ENCODE results near the gene MARK4.
A peak's percentile ranks its signal among the peaks of the same experiment; 100 is the strongest.

The MARK4 gene

DNA sequence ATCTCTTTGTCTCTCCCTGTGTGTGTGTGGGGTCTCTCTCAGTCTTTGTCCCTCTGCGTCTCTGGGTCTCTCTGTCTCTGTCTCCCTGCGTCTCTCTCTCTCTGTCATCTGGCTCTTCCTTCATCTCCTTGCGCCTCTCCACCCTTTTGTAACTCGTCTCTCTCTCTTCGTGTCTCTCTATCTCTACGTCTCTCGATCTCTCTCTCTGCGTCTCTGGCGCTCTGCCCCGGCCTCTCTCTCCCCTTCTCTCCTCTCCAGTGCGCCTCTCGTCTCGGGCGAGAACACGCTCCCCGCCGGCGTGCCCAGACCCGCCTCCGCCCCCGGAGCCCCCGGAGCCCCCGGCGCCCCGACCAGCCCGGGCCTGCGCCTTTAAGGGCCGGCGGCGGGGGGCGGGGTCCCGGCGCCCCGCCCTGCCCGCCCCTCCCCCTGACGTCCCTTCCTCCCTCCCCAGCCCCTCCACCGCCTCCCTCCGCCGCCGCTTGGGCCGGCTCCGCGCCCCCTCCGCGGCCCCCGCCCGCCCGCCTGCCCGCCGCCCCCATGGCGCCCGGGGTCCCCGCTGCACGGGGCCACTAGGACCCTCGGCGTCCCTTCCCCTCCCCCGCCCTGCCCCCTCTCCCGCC is at the start of gene MARK4:
MARK4 (plus strand) TSS at position 440 of the 620 bp plus-strand sequence. CDS start 318 bp downstream, outside the sequence.
- TF ChIP-seq, protein P1, sequence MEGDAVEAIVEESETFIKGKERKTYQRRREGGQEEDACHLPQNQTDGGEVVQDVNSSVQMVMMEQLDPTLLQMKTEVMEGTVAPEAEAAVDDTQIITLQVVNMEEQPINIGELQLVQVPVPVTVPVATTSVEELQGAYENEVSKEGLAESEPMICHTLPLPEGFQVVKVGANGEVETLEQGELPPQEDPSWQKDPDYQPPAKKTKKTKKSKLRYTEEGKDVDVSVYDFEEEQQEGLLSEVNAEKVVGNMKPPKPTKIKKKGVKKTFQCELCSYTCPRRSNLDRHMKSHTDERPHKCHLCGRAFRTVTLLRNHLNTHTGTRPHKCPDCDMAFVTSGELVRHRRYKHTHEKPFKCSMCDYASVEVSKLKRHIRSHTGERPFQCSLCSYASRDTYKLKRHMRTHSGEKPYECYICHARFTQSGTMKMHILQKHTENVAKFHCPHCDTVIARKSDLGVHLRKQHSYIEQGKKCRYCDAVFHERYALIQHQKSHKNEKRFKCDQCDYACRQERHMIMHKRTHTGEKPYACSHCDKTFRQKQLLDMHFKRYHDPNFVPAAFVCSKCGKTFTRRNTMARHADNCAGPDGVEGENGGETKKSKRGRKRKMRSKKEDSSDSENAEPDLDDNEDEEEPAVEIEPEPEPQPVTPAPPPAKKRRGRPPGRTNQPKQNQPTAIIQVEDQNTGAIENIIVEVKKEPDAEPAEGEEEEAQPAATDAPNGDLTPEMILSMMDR (IDR thresholded peaks at IDR 0.05; ENCODE audit: borderline replicate concordance, insufficient read depth, low read depth, low read length) = no peak
- H3K4me3 ChIP-seq (ENCODE audit: low read depth, low read length) = peak within 1 kb of the TSS; percentile 77

DNA sequence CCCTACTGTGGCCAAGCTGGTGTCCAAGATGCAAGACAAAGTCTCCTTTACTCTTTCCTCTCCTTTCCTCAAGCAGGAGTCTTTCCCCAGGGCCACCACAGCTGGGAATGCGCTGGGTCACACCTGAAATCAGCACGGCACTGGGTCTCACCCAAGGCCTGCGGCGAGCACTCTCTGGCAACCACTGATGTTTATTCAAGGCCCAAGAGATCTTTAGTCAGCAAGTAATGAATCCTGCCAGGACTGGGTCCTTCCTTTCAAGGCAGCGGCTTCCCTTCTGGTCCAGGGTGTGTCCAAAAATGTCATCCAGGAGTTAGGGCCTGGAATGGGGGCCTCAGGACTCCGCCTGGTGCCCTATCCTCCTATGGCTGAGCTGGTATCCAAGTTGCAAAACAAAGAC is 48.4 kb upstream of the MARK4 start:
- no peak overlapping the region for H3K4me3 ChIP-seq (ENCODE audit: low read depth, low read length)
- TF ChIP-seq, protein P1 (IDR thresholded peaks at IDR 0.05; ENCODE audit: borderline replicate concordance, insufficient read depth, low read depth, low read length) = no peak

DNA sequence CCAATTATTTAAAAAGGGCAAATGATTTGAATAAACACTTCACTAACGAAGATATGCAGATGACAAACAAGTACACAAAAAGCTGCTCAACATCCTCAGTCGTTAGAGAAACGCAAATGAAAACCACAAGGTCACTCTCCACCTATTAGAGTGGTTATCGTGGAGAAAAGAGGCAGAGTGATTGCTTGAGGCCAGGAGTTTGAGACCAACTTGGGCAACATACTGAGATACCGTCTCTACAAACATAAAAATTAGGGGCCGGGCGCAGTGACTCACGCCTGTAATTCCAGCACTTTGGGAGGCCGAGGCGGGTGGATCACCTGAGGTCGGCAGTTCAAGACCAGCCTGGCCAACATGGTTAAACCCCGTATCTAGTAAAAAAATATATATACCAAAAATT is 45.3 kb upstream of the MARK4 start:
- TF ChIP-seq, protein P1 (IDR thresholded peaks at IDR 0.05; ENCODE audit: borderline replicate concordance, insufficient read depth, low read depth, low read length) = no peak
- no peak overlapping the region for H3K4me3 ChIP-seq (ENCODE audit: low read depth, low read length)

DNA sequence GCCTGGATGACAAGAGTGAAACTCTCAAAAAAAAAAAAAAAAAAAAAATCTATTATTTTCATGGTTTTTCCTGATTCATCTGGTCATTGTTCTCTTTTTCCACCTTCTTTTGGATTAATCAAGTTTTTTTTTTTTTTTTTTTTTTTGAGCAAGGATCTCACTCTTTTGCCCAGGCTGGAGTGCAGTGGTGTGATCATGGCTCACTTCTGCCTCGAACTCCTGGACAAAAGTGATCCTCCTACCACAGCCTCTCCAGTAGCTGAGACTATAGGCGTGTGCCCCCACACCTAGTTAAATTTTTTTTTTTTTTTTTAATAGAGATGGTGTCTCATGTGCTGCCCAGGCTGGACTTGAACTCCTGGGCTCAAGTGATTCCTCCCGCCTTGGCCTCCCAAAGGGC is 44.7 kb upstream of the MARK4 start:
- TF ChIP-seq, protein P1 (IDR thresholded peaks at IDR 0.05; ENCODE audit: borderline replicate concordance, insufficient read depth, low read depth, low read length) = no peak
- no peak overlapping the region for H3K4me3 ChIP-seq (ENCODE audit: low read depth, low read length)

DNA sequence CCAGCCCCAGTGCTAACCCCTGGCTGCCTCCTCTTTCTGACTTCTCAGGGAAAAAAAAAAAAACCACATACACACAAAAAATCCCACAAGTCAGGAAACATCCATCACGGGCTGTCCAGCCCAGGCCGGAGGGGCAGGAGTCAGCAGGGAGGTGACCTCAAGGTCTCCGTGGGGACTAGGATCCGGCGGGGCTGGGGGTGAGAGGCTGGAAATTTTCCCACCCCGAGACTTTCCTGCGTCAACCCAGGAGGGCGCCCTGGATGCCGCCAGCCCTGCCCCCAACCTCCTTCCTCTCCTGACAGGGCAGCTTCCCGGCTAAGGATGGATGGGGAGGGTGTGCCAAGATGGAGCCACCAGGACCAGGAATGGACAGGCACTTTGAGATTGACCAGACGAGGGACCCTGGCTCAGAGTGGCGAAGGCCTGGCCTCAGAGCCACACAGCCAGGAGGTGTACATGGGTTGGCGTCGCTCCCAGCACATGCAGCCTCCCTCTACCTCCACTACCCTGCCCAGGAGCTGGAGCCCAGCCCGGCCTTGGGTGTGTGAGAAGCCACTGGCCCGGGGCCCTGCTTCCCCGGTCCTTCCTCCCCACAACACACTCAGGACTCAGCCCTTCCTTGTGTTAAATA is 39.2 kb upstream of the MARK4 start:
- TF ChIP-seq, protein P1 (IDR thresholded peaks at IDR 0.05; ENCODE audit: borderline replicate concordance, insufficient read depth, low read depth, low read length) = no peak
- H3K4me3 ChIP-seq (ENCODE audit: low read depth, low read length) = no peak overlapping the region

DNA sequence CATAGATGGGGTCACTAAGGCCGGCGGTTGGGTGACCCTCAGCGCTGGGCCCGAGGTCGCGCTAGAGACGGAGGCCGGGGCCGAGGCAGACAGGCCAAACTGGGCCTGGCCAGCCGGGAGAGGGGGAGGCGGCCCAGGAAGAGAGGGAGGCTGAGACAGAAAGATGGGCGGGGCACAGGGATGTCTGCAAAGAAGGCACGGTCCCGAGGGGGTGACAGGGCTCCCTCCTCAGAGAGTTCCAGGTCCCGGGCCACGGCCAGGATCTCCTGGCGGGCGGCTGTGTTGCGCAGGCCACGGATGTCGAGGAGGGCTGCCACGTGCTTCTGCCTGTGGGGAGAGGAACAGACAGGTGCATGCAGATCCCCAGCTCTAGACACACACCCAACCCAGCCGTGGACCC is 38.0 kb upstream of the MARK4 start:
- H3K4me3 ChIP-seq (ENCODE audit: low read depth, low read length) = no peak overlapping the region
- TF ChIP-seq, protein P1 (IDR thresholded peaks at IDR 0.05; ENCODE audit: borderline replicate concordance, insufficient read depth, low read depth, low read length) = no peak
